ENCODE results near the gene SEMA5A. TPM values are rescaled to one million over a fixed set of nuclear protein-coding genes. Genes with fewer than 3 reads are reported as not detected.
"Not testable (repeated sequence)": the region's sequence is repeated elsewhere in the genome, so short reads cannot be mapped to it uniquely, and the experiment has no call there.

The SEMA5A gene
- polyA plus RNA-seq, 3 donors: not detected

DNA sequence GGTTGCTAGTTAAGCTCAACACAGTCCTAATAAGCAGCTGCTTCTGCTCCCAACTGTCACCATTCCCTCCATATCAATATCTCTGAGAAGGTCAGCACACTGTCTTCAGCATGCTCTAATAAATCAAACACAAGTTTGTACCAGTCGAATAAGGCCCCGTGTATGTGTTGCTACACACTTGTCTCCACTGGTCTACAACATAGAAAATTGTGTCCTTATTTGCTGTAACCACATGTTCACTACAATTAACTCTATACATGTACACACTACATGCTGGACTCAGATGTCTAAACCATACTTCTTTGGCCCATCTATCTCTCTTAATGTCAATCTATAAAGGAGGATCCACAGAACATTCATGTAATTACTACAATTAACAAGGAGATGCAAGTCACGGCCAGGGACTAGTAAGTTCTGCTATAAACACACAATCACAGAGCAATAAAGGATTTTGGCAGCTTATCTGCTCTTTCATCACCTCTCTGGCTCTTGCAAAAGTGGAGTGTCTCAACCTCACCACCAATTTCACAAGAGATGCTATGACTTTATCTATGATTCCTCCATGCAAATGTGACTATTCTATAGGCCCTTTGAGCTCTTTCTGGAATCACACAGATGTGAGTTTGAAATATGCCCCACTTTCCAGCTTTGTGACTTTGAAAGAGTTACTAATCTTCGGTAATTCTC, 143.9 kb downstream of the SEMA5A start:
- WGBS (ENCODE audit: insufficient coverage): 86% methylated on average over 2 of the region's 4 CpGs
- DNase-seq: peak in 2 of 3 donors; percentile 5 to 35
- Histone ChIP-seq H3K27me3 (ENCODE audit: control insufficient read depth in 2 of 2, insufficient read depth in 2 of 2, low read length in 2 of 2) (no peaks in the 10 kb centered on the region), H3K79me2 (ENCODE audit: insufficient read depth, low read length) (no peaks in the 10 kb centered on the region), H3K36me3 (replicated peaks in 1 of 2; ENCODE audit: control insufficient read depth in 1 of 2, insufficient read depth in 2 of 2, low read length in 2 of 2) (no peaks in the 10 kb centered on the region), H3K9me3 (replicated peaks in 1 of 2; ENCODE audit: control insufficient read depth in 1 of 2, insufficient read depth in 1 of 2, low read length in 2 of 2) (no peaks in the 10 kb centered on the region), H3K9ac (ENCODE audit: insufficient read depth, low read length, poor library complexity, severe bottlenecking) (no peak overlapping the region), H3K27ac (ENCODE audit: low read depth in 1 of 2, low read length in 2 of 2) (no peak overlapping the region), H2AFZ (ENCODE audit: insufficient read depth, low read depth, low read length, poor library complexity, severe bottlenecking) (no peak overlapping the region), H3K4me3 (replicated peaks in 1 of 3; ENCODE audit: low read depth in 2 of 3, low read length in 3 of 3) (no peak overlapping the region), H3K4me1 (ENCODE audit: control insufficient read depth in 1 of 2, insufficient read depth in 2 of 2, low read length in 2 of 2) (no peaks in the 10 kb centered on the region), H3K4me2 (replicated peaks; ENCODE audit: extremely low read depth, low read length, poor library complexity, severe bottlenecking) (no peak overlapping the region), H4K20me1 (ENCODE audit: insufficient read depth, low read length) (no peaks in the 10 kb centered on the region)
- Mint-ChIP-seq H3K4me3 (no peak overlapping the region), H3K9me3 (peaks cover 0 to 7% (median 3%) of the 10 kb centered on the region in 7 donors), H3K36me3 (no peaks in the 10 kb centered on the region), H3K4me1 (peaks cover 8% of the 10 kb centered on the region), H3K27me3 (ENCODE audit: low read depth in 3 of 3) (peaks cover 0 to 1% (median 0%) of the 10 kb centered on the region in 3 donors), H3K27ac (peak overlapping the region in 3 of 7 donors; percentile 21 to 32 (median 27))
- no peak for TF ChIP-seq CTCF (IDR thresholded peaks at IDR 0.05)
- intact Hi-C loops (cut with micrococcal nuclease): no loop called here

GRCh38 chr5:9399783-9400182, 146.1 kb downstream of the SEMA5A start:
- H3K4me1 ChIP-seq (ENCODE audit: control insufficient read depth in 1 of 2, insufficient read depth in 2 of 2, low read length in 2 of 2); H3K4me3 Mint-ChIP-seq; H4K20me1 ChIP-seq (ENCODE audit: insufficient read depth, low read length); H3K4me3 ChIP-seq (replicated peaks in 1 of 3; ENCODE audit: low read depth in 2 of 3, low read length in 3 of 3); H3K27me3 Mint-ChIP-seq (ENCODE audit: low read depth in 3 of 3); intact Hi-C loops (cut with micrococcal nuclease); H3K79me2 ChIP-seq (ENCODE audit: insufficient read depth, low read length); DNase-seq; H2AFZ ChIP-seq (ENCODE audit: insufficient read depth, low read depth, low read length, poor library complexity, severe bottlenecking); H3K9me3 Mint-ChIP-seq; H3K36me3 Mint-ChIP-seq; H3K27me3 ChIP-seq (ENCODE audit: control insufficient read depth in 2 of 2, insufficient read depth in 2 of 2, low read length in 2 of 2); H3K27ac ChIP-seq (ENCODE audit: low read depth in 1 of 2, low read length in 2 of 2); H3K9ac ChIP-seq (ENCODE audit: insufficient read depth, low read length, poor library complexity, severe bottlenecking); H3K9me3 ChIP-seq (replicated peaks in 1 of 2; ENCODE audit: control insufficient read depth in 1 of 2, insufficient read depth in 1 of 2, low read length in 2 of 2); H3K4me2 ChIP-seq (replicated peaks; ENCODE audit: extremely low read depth, low read length, poor library complexity, severe bottlenecking); H3K27ac Mint-ChIP-seq; H3K36me3 ChIP-seq (replicated peaks in 1 of 2; ENCODE audit: control insufficient read depth in 1 of 2, insufficient read depth in 2 of 2, low read length in 2 of 2); H3K4me1 Mint-ChIP-seq: not testable (repeated sequence)
- WGBS (ENCODE audit: insufficient coverage): no CpG with 5 or more reads among the region's 5 CpGs
